ENCODE results near the gene KLHDC3. TPM values are rescaled to one million over a fixed set of nuclear protein-coding genes. Genes with fewer than 3 reads are reported as not detected.

The KLHDC3 gene
- total and polyA plus RNA-seq, 9 of the 15 experiments (the other 6 are each of a cell fraction or from before 2014, with no cell fraction given) = 4.5 to 171 (median 107) TPM

DNA sequence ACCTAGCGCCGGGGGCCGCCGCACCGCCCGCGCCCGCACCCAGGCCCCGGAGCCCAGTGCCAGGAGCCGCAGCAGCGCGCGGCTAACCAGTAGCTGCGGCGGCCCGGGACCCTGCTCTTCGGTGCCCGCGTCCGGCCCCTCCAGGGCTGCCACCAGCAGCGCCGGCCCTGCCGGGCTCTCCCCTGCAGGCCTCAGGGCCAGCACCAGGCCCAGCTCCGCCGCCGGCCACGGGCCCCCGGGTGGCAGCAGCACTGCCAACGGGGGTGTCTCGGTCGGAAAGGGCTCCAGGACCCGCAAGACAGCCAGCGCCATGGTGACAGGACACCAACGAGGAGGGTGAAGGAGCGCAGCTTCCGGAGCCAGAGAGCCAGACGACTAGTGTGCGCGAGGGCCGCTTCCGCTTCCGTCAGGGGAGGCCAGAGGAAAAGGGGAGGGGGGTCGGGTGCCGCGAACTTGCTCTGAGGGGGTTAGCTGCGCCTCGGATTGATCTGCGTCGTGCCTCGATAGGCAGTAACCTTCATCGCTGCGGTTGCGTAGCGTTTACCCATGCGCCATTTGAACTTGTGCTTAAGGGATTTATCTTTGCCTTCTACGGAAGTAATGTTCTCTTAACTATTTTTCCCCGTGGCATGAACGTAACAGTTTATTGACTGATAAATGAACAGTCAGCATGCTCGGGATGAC lies 35.1 kb upstream of the KLHDC3 start, which contains the start of gene PEX6 (continued):
- TF ChIP-seq, protein P1, sequence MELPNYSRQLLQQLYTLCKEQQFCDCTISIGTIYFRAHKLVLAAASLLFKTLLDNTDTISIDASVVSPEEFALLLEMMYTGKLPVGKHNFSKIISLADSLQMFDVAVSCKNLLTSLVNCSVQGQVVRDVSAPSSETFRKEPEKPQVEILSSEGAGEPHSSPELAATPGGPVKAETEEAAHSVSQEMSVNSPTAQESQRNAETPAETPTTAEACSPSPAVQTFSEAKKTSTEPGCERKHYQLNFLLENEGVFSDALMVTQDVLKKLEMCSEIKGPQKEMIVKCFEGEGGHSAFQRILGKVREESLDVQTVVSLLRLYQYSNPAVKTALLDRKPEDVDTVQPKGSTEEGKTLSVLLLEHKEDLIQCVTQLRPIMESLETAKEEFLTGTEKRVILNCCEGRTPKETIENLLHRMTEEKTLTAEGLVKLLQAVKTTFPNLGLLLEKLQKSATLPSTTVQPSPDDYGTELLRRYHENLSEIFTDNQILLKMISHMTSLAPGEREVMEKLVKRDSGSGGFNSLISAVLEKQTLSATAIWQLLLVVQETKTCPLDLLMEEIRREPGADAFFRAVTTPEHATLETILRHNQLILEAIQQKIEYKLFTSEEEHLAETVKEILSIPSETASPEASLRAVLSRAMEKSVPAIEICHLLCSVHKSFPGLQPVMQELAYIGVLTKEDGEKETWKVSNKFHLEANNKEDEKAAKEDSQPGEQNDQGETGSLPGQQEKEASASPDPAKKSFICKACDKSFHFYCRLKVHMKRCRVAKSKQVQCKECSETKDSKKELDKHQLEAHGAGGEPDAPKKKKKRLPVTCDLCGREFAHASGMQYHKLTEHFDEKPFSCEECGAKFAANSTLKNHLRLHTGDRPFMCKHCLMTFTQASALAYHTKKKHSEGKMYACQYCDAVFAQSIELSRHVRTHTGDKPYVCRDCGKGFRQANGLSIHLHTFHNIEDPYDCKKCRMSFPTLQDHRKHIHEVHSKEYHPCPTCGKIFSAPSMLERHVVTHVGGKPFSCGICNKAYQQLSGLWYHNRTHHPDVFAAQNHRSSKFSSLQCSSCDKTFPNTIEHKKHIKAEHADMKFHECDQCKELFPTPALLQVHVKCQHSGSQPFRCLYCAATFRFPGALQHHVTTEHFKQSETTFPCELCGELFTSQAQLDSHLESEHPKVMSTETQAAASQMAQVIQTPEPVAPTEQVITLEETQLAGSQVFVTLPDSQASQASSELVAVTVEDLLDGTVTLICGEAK (IDR thresholded peaks at IDR 0.05) = peak; percentile 95
- TF ChIP-seq, protein P1 (CRISPR knock-in tag; IDR thresholded peaks at IDR 0.05) = no peak
- TF ChIP-seq GATA2 (CRISPR knock-in tag; IDR thresholded peaks at IDR 0.05) (no peak), CEBPG (CRISPR knock-in tag; IDR thresholded peaks at IDR 0.05) (no peak), CEBPG (tag; conservative IDR thresholded peaks at IDR 0.05 in 1 of 2, IDR thresholded peaks at IDR 0.05 in 1 of 2) (no peak), MAFF (IDR thresholded peaks at IDR 0.05; ENCODE audit: low read length) (peak; percentile 47), PYGO2 (tag; IDR thresholded peaks at IDR 0.05) (no peak), KAT8 (IDR thresholded peaks at IDR 0.05; ENCODE audit: low read depth) (no peak), ZNF695 (CRISPR knock-in tag; IDR thresholded peaks at IDR 0.05) (no peak), ZNF583 (CRISPR knock-in tag; IDR thresholded peaks at IDR 0.05) (no peak), TRIM28 (IDR thresholded peaks at IDR 0.05) (no peak), ETV6 (IDR thresholded peaks at IDR 0.05; ENCODE audit: borderline replicate concordance in 1 of 2, low read depth in 2 of 2, low read length in 1 of 2) (peak; percentile 71 to 85; a peak in 3 of 4 replicates), ETV6 (CRISPR knock-in tag; IDR thresholded peaks at IDR 0.05; ENCODE audit: borderline replicate concordance) (no peak; the same call in 1 of the 2 replicates), ZNF707 (CRISPR knock-in tag; conservative IDR thresholded peaks at IDR 0.05) (no peak), RBFOX2 (IDR thresholded peaks at IDR 0.05; ENCODE audit: low read depth, low read length) (peak; percentile 99), ZNF57 (CRISPR knock-in tag; IDR thresholded peaks at IDR 0.05) (no peak)
- TF ChIP-seq, protein P2, sequence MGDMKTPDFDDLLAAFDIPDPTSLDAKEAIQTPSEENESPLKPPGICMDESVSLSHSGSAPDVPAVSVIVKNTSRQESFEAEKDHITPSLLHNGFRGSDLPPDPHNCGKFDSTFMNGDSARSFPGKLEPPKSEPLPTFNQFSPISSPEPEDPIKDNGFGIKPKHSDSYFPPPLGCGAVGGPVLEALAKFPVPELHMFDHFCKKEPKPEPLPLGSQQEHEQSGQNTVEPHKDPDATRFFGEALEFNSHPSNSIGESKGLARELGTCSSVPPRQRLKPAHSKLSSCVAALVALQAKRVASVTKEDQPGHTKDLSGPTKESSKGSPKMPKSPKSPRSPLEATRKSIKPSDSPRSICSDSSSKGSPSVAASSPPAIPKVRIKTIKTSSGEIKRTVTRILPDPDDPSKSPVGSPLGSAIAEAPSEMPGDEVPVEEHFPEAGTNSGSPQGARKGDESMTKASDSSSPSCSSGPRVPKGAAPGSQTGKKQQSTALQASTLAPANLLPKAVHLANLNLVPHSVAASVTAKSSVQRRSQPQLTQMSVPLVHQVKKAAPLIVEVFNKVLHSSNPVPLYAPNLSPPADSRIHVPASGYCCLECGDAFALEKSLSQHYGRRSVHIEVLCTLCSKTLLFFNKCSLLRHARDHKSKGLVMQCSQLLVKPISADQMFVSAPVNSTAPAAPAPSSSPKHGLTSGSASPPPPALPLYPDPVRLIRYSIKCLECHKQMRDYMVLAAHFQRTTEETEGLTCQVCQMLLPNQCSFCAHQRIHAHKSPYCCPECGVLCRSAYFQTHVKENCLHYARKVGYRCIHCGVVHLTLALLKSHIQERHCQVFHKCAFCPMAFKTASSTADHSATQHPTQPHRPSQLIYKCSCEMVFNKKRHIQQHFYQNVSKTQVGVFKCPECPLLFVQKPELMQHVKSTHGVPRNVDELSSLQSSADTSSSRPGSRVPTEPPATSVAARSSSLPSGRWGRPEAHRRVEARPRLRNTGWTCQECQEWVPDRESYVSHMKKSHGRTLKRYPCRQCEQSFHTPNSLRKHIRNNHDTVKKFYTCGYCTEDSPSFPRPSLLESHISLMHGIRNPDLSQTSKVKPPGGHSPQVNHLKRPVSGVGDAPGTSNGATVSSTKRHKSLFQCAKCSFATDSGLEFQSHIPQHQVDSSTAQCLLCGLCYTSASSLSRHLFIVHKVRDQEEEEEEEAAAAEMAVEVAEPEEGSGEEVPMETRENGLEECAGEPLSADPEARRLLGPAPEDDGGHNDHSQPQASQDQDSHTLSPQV (IDR thresholded peaks at IDR 0.05) = peak; percentile 71
